ENCODE data around the gene TRIM33. TPM values are rescaled to one million over a fixed set of nuclear protein-coding genes. Genes with fewer than 3 reads are reported as not detected.

Gene TRIM33
- total RNA-seq, 1 experiment from 2014 or later = 50.1 TPM

DNA sequence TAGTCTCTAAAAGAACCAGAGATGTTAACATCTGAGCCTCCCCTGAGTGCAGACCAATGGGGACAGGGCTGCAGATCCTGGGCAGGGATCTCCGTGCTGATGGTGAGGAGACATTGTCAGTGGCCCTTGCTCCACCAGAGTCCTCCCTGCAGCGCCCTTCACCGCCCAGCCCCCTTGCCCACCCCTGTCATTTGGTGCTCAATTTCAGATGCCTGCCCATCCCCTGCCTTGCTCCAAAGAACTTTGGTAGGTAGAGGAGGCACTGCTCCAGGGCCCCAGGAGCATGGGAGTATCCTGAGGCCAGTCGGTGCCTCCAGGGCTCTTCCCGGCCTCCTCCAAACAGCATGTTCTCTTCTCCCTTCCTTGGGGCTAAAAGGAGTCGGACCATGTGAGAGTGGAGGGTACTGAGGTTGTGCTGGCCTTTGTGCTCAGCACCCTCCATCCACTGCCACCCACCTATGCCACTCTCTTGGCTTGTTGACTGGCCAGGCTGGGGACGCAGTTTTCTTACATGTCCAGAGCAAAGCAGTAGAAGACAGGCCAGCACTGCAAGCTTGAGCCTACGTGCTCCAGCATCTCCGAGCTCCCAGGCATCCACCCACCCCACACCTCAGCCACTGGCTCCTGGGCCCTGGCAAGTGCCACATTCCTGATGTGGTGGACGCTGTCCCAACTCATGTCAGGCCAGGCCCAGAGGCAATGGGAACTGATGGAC, 160.1 kb downstream of the TRIM33 start:
- ChIA-PET POLR2A (ENCODE audit: low non-redundant PET) (no interaction called here), CTCF (no interaction called here)
- Histone ChIP-seq H3K36me3 (ENCODE audit: insufficient read depth, low read length, poor library complexity, severe bottlenecking) (no peaks in the 10 kb centered on the region), H3K4me1 (ENCODE audit: insufficient read depth, low read length, poor library complexity, severe bottlenecking) (peaks cover 3% of the 10 kb centered on the region), H3K9me3 (ENCODE audit: low read depth, low read length, poor library complexity, severe bottlenecking) (no peaks in the 10 kb centered on the region), H3K4me3 (ENCODE audit: low read depth, low read length, poor library complexity, severe bottlenecking) (no peak overlapping the region), H3K27ac (ENCODE audit: low read depth, low read length, poor library complexity, severe bottlenecking) (no peak overlapping the region), H3K27me3 (replicated peaks; ENCODE audit: insufficient read depth, low read depth, low read length, poor library complexity) (no peaks in the 10 kb centered on the region)
- no TSS peak for BruUV-seq (replicated peaks)
- TF ChIP-seq, protein P1, sequence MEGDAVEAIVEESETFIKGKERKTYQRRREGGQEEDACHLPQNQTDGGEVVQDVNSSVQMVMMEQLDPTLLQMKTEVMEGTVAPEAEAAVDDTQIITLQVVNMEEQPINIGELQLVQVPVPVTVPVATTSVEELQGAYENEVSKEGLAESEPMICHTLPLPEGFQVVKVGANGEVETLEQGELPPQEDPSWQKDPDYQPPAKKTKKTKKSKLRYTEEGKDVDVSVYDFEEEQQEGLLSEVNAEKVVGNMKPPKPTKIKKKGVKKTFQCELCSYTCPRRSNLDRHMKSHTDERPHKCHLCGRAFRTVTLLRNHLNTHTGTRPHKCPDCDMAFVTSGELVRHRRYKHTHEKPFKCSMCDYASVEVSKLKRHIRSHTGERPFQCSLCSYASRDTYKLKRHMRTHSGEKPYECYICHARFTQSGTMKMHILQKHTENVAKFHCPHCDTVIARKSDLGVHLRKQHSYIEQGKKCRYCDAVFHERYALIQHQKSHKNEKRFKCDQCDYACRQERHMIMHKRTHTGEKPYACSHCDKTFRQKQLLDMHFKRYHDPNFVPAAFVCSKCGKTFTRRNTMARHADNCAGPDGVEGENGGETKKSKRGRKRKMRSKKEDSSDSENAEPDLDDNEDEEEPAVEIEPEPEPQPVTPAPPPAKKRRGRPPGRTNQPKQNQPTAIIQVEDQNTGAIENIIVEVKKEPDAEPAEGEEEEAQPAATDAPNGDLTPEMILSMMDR (conservative IDR thresholded peaks at IDR 0.05; ENCODE audit: low read depth, low read length) = no peak
- no peak for TF ChIP-seq EZH2 (IDR thresholded peaks at IDR 0.05; ENCODE audit: borderline replicate concordance, low read depth, low read length, poor library complexity, severe bottlenecking)
- no peak for DNase-seq (ENCODE audit: low spot score)
- intact Hi-C loops (cut with micrococcal nuclease; ENCODE audit: unreplicated experiment) = no loop called here

GRCh38 chr1:114349891-114350605, 161.0 kb downstream of the TRIM33 start:
- no peaks in the 10 kb centered on the region for H3K9me3 ChIP-seq (ENCODE audit: low read depth, low read length, poor library complexity, severe bottlenecking)
- H3K27me3 ChIP-seq (replicated peaks; ENCODE audit: insufficient read depth, low read depth, low read length, poor library complexity) = no peaks in the 10 kb centered on the region
- H3K27ac ChIP-seq (ENCODE audit: low read depth, low read length, poor library complexity, severe bottlenecking) = no peak overlapping the region
- H3K36me3 ChIP-seq (ENCODE audit: insufficient read depth, low read length, poor library complexity, severe bottlenecking) = no peaks in the 10 kb centered on the region
- ChIA-PET POLR2A (ENCODE audit: low non-redundant PET) (no interaction called here), CTCF (no interaction called here)
- TF ChIP-seq, protein P1 (conservative IDR thresholded peaks at IDR 0.05; ENCODE audit: low read depth, low read length) = no peak
- TF ChIP-seq EZH2 (IDR thresholded peaks at IDR 0.05; ENCODE audit: borderline replicate concordance, low read depth, low read length, poor library complexity, severe bottlenecking) = no peak
- no peak for DNase-seq (ENCODE audit: low spot score)
- intact Hi-C loops (cut with micrococcal nuclease; ENCODE audit: unreplicated experiment) = loop anchor here (5.0 to 10.0 kb wide), 6 partner anchors 77 to 762 kb away; partner anchors contain the start of genes DENND2C, NRAS and OLFML3
- H3K4me3 ChIP-seq (ENCODE audit: low read depth, low read length, poor library complexity, severe bottlenecking) = no peak overlapping the region
- no TSS peak for BruUV-seq (replicated peaks)
- H3K4me1 ChIP-seq (ENCODE audit: insufficient read depth, low read length, poor library complexity, severe bottlenecking) = peaks cover 9% of the 10 kb centered on the region

DNA sequence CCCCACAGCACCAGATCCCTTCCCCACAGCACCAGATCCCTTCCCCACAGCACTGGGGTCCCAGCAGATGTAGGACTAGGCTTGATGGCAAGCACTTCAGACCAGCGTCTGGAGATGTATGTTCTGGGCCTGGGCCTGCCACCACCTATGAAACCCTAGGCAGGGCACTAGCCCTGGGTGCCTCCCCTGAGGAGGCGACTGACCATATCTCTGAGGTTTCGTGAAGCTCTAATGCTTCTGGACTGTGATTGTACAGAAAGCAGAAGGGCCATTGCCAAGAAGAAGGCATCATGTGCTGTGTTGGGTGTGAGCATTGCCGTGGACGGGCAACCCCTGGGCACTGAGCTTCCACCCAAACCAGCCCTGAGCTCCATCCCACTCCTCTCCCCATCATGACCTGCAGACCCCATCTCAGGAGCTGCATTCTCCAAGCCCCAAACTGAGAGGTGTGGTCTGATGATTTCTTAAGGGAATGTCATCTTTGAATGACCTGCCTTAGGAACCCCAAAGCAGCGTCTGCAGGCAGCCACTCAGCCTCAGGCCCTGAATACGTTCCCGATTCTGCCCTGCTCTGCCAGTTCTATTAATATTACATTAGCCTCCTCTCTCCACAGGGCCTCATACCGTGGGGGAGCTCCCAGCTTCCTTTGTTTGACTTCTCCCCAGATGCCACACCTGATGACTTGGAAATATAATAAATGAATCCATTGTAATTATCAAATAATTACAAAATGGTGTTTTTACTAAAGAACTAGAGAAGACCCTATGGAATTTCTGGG, 163.4 kb downstream of the TRIM33 start:
- Histone ChIP-seq H3K4me3 (ENCODE audit: low read depth, low read length, poor library complexity, severe bottlenecking) (no peak overlapping the region), H3K4me1 (ENCODE audit: insufficient read depth, low read length, poor library complexity, severe bottlenecking) (peaks cover 12% of the 10 kb centered on the region), H3K9me3 (ENCODE audit: low read depth, low read length, poor library complexity, severe bottlenecking) (no peaks in the 10 kb centered on the region), H3K36me3 (ENCODE audit: insufficient read depth, low read length, poor library complexity, severe bottlenecking) (no peaks in the 10 kb centered on the region), H3K27me3 (replicated peaks; ENCODE audit: insufficient read depth, low read depth, low read length, poor library complexity) (no peaks in the 10 kb centered on the region), H3K27ac (ENCODE audit: low read depth, low read length, poor library complexity, severe bottlenecking) (no peak overlapping the region)
- TF ChIP-seq, protein P1 (conservative IDR thresholded peaks at IDR 0.05; ENCODE audit: low read depth, low read length) = no peak
- no peak for TF ChIP-seq EZH2 (IDR thresholded peaks at IDR 0.05; ENCODE audit: borderline replicate concordance, low read depth, low read length, poor library complexity, severe bottlenecking)
- ChIA-PET CTCF (interaction anchor here (0.9 kb wide), 1 partner anchor 64 kb away, joined by 4 read pairs; no protein-coding TSS in a partner anchor), POLR2A (ENCODE audit: low non-redundant PET) (no interaction called here)
- BruUV-seq (replicated peaks) = no TSS peak
- no peak for DNase-seq (ENCODE audit: low spot score)
- intact Hi-C loops (cut with micrococcal nuclease; ENCODE audit: unreplicated experiment) = loop anchor here (5.0 to 10.0 kb wide), 6 partner anchors 80 to 765 kb away; partner anchors contain the start of genes DENND2C, NRAS and OLFML3
